ENCODE data around the gene PRKN. TPM values are rescaled to one million over a fixed set of nuclear protein-coding genes. Genes with fewer than 3 reads are reported as not detected.

The PRKN gene
- total RNA-seq, 1 experiment from 2014 or later, result 0.46 TPM

DNA sequence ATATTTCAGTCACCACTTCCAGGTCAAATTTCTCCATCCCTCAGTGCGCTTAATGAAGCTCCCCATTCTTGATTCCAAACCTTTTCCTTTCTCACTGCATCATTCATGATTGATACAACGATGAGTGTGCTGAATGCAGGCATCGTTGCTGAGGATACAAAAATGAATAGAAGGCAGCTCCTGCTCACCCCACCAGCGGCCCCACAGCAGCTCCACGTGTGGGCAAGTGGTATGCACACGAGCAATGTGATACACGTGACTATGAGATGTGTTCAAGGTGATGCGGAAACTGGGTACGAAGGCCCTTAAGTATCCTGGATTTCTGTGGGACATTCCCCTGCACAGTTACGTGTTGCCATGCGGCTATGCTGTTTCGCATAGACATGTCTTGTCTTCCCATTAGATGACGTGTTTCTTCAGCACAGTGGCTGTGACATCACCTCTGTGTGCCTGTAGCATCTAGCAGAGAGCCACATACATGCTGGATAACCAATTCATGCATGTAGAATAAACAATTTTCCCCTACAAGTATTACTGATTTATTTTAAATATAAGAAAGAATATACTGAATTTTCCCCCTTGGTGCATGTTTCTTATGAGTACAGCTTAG is 1193.2 kb downstream of the PRKN start:
- H3K36me3 ChIP-seq (ENCODE audit: control insufficient read depth, insufficient read depth, low read length), result no peaks in the 10 kb centered on the region
- BruUV-seq (replicated peaks), result no TSS peak
- in situ Hi-C loops (cut with HindIII; ENCODE audit: low pct_unique_long_range_greater_than_20kb, low sequenced_read_pairs), result no loop called here
- no peaks in the 10 kb centered on the region for H3K27me3 ChIP-seq (ENCODE audit: control insufficient read depth, insufficient read depth, low read length)
- TF ChIP-seq, protein P1, sequence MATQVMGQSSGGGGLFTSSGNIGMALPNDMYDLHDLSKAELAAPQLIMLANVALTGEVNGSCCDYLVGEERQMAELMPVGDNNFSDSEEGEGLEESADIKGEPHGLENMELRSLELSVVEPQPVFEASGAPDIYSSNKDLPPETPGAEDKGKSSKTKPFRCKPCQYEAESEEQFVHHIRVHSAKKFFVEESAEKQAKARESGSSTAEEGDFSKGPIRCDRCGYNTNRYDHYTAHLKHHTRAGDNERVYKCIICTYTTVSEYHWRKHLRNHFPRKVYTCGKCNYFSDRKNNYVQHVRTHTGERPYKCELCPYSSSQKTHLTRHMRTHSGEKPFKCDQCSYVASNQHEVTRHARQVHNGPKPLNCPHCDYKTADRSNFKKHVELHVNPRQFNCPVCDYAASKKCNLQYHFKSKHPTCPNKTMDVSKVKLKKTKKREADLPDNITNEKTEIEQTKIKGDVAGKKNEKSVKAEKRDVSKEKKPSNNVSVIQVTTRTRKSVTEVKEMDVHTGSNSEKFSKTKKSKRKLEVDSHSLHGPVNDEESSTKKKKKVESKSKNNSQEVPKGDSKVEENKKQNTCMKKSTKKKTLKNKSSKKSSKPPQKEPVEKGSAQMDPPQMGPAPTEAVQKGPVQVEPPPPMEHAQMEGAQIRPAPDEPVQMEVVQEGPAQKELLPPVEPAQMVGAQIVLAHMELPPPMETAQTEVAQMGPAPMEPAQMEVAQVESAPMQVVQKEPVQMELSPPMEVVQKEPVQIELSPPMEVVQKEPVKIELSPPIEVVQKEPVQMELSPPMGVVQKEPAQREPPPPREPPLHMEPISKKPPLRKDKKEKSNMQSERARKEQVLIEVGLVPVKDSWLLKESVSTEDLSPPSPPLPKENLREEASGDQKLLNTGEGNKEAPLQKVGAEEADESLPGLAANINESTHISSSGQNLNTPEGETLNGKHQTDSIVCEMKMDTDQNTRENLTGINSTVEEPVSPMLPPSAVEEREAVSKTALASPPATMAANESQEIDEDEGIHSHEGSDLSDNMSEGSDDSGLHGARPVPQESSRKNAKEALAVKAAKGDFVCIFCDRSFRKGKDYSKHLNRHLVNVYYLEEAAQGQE (IDR thresholded peaks at IDR 0.05; ENCODE audit: insufficient read depth in 1 of 2, low read depth in 2 of 2, low read length in 1 of 2), result no peak
- TF ChIP-seq POLR2AphosphoS5 (IDR thresholded peaks at IDR 0.05; ENCODE audit: low read depth, low read length) (no peak), SIN3A (IDR thresholded peaks at IDR 0.05; ENCODE audit: borderline replicate concordance, insufficient read depth, low read depth, low read length) (no peak), TCF7L2 (IDR thresholded peaks at IDR 0.05; ENCODE audit: low read depth, low read length) (no peak)
- TF ChIP-seq, protein P2, sequence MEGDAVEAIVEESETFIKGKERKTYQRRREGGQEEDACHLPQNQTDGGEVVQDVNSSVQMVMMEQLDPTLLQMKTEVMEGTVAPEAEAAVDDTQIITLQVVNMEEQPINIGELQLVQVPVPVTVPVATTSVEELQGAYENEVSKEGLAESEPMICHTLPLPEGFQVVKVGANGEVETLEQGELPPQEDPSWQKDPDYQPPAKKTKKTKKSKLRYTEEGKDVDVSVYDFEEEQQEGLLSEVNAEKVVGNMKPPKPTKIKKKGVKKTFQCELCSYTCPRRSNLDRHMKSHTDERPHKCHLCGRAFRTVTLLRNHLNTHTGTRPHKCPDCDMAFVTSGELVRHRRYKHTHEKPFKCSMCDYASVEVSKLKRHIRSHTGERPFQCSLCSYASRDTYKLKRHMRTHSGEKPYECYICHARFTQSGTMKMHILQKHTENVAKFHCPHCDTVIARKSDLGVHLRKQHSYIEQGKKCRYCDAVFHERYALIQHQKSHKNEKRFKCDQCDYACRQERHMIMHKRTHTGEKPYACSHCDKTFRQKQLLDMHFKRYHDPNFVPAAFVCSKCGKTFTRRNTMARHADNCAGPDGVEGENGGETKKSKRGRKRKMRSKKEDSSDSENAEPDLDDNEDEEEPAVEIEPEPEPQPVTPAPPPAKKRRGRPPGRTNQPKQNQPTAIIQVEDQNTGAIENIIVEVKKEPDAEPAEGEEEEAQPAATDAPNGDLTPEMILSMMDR (IDR thresholded peaks at IDR 0.05), result no peak
- H3K4me3 ChIP-seq (ENCODE audit: low read depth in 2 of 2, low read length in 2 of 2), result no peak overlapping the region
- CTCF ChIA-PET, result no interaction called here
- H3K4me1 ChIP-seq (ENCODE audit: control insufficient read depth, insufficient read depth, low read length), result no peaks in the 10 kb centered on the region
- H3K27ac ChIP-seq (ENCODE audit: low read length), result no peak overlapping the region
- H3K9me3 ChIP-seq (ENCODE audit: control insufficient read depth, insufficient read depth, low read depth, low read length), result no peaks in the 10 kb centered on the region
- DNase-seq (ENCODE audit: low read depth, low spot score) (no peak), ATAC-seq (no peak)
- POLR2A ChIA-PET, result no interaction called here
- intact Hi-C loops (cut with micrococcal nuclease; ENCODE audit: unreplicated experiment), result no loop called here

DNA sequence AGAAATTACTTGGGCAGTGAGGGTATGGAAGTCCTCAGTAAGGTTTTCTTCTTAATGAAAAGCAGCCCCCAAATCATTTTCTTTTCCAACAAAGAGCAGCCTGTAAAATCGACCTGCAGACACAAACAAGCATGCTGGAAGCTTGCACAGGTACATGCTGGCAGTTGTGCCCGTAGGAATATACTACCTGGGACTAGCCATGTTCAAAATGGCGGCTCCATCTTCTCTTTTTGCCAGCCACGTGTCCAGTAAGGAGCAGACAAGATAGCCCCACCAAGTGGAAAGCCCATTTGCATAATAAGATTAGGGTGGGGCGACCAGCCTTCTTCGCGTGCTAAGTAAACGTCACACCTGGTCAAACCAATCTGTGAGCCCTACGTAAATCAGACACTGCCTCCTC is 1194.3 kb downstream of the PRKN start:
- intact Hi-C loops (cut with micrococcal nuclease; ENCODE audit: unreplicated experiment) (no loop called here), in situ Hi-C loops (cut with HindIII; ENCODE audit: low pct_unique_long_range_greater_than_20kb, low sequenced_read_pairs) (no loop called here)
- ATAC-seq (no peak), DNase-seq (ENCODE audit: low read depth, low spot score) (no peak)
- no peaks in the 10 kb centered on the region for H3K4me1 ChIP-seq (ENCODE audit: control insufficient read depth, insufficient read depth, low read length)
- no peaks in the 10 kb centered on the region for H3K27me3 ChIP-seq (ENCODE audit: control insufficient read depth, insufficient read depth, low read length)
- POLR2A ChIA-PET, result no interaction called here
- no peak overlapping the region for H3K27ac ChIP-seq (ENCODE audit: low read length)
- BruUV-seq (replicated peaks), result no TSS peak
- H3K4me3 ChIP-seq (ENCODE audit: low read depth in 2 of 2, low read length in 2 of 2), result no peak overlapping the region
- H3K9me3 ChIP-seq (ENCODE audit: control insufficient read depth, insufficient read depth, low read depth, low read length), result no peaks in the 10 kb centered on the region
- CTCF ChIA-PET, result no interaction called here
- TF ChIP-seq TCF7L2 (IDR thresholded peaks at IDR 0.05; ENCODE audit: low read depth, low read length), result no peak
- TF ChIP-seq, protein P1 (IDR thresholded peaks at IDR 0.05; ENCODE audit: insufficient read depth in 1 of 2, low read depth in 2 of 2, low read length in 1 of 2), result no peak
- TF ChIP-seq, protein P2 (IDR thresholded peaks at IDR 0.05), result no peak
- no peak for TF ChIP-seq POLR2AphosphoS5 (IDR thresholded peaks at IDR 0.05; ENCODE audit: low read depth, low read length)
- TF ChIP-seq SIN3A (IDR thresholded peaks at IDR 0.05; ENCODE audit: borderline replicate concordance, insufficient read depth, low read depth, low read length), result no peak
- no peaks in the 10 kb centered on the region for H3K36me3 ChIP-seq (ENCODE audit: control insufficient read depth, insufficient read depth, low read length)
